Transverse colon (tissue), 4 donors: Measurements from ENCODE around the gene EHF. TPM values are rescaled to one million over a fixed set of nuclear protein-coding genes. Genes with fewer than 3 reads are reported as not detected.

Source experiments
- DNase-seq: peaks from one replicate; pipeline ENCODE4 v3.0.0-alpha.2; 2019
- H3K27ac ChIP-seq, 4 donors: fragments of 200-600 bp; sonication (generic); 2 replicates each; pipeline ENCODE4 v1.5.1; 2016 to 2018; ENCODE audit warnings: inconsistent platforms in 4 of 4
- H3K27me3 ChIP-seq: fragments of 200-600 bp; sonication (generic); 2 replicates; pipeline ENCODE4 v1.5.1; 2017; ENCODE audit warnings: inconsistent platforms
- H3K36me3 ChIP-seq, 4 donors: fragments of 200-600 bp; sonication (generic); 2 replicates each; pipeline ENCODE4 v1.5.1; 2017 to 2019; ENCODE audit warnings: inconsistent platforms in 4 of 4
- H3K4me1 ChIP-seq, 4 donors: fragments of 200-600 bp; sonication (generic); 2 replicates each; pipeline ENCODE4 v1.5.1; 2017 to 2020; ENCODE audit warnings: inconsistent platforms in 4 of 4
- H3K4me3 ChIP-seq, 4 donors: fragments of 200-600 bp; sonication (generic); 1 replicate in 1 of 4; 2 replicates in 3 of 4; pipeline versions ENCODE4 v1.5.1 to v1.6.1; 2017 to 2019; ENCODE audit warnings: inconsistent platforms in 4 of 4
- H3K9me3 ChIP-seq, 2 donors: fragments of 200-600 bp; sonication (generic); 2 replicates each; pipeline ENCODE4 v1.5.1; 2017 to 2019; ENCODE audit warnings: inconsistent platforms in 2 of 2
- CTCF ChIP-seq, 5 experiments: fragments of 200-600 bp in 3 of 5; fragments of 450-650 bp in 2 of 5; sonication (generic) in 3 of 5; IDR thresholded peaks; 1 replicate in 2 of 5; 2 replicates in 3 of 5; pipeline ENCODE4 v1.5.1; 2016 to 2017; ENCODE audit warnings: antibody characterized with exemption in 5 of 5, inconsistent platforms in 3 of 5, mild to moderate bottlenecking in 2 of 5, moderate library complexity in 1 of 5
- EP300 ChIP-seq: sonication (generic); formaldehyde crosslinking; IDR thresholded peaks from one replicate; pipeline ENCODE4 v1.6.1; 2017; ENCODE audit warnings: antibody characterized with exemption, low read depth
- POLR2A ChIP-seq: fragments of 450-650 bp; IDR thresholded peaks from one replicate; pipeline ENCODE4 v1.6.1; 2016; ENCODE audit warnings: antibody characterized with exemption, mild to moderate bottlenecking, moderate library complexity
- POLR2AphosphoS5 ChIP-seq, 3 donors: sonication (generic); formaldehyde crosslinking; IDR thresholded peaks; one replicate each; pipeline ENCODE4 v1.6.1; 2016; ENCODE audit warnings: antibody characterized with exemption in 3 of 3
- WGBS, 2 donors: methylation state at CpG; one replicate each; pipeline ENCODE4 v1.1.5; 2018; ENCODE audit warnings: low coverage in 1 of 2; 5-methylcytosine and 5-hydroxymethylcytosine counted together
- in situ Hi-C, 4 donors: fragments of 200-750 bp; cut with MboI; loops; one replicate each; pipeline versions ENCODE4 v1.15.0 to v1.15.1; 2017; ENCODE audit warnings: low sequenced_read_pairs in 3 of 4, low pct_ligation_motif_present in 1 of 4, low pct_unique_long_range_greater_than_20kb in 1 of 4
- intact Hi-C: fragments of 100-400 bp; cut with DNase I; formaldehyde crosslinking; loops from one replicate; pipeline ENCODE4 v1.15.1; 2023; ENCODE audit warnings: low total_unique reads
- total RNA-seq, 4 donors: library from RNA; depleted of rRNA; stranded (reverse); fragments of >200 nt; gene quantifications; one replicate each; pipeline ENCODE4 v1.1.0, GENCODE V29; 2016

Gene EHF
- total RNA-seq, 4 donors from 2014 or later, result 206 to 406 (median 262) TPM

GRCh38 chr11:34676227-34676626 lies 55.3 kb downstream of the EHF start:
- WGBS, 2 donors, result 63 to 75% methylated on average over 1 of the region's 1 CpG
- H3K27ac ChIP-seq, result no peak overlapping the region
- DNase-seq, result no peak
- no peaks in the 10 kb centered on the region for H3K36me3 ChIP-seq
- H3K27me3 ChIP-seq, result no peaks in the 10 kb centered on the region
- no peak overlapping the region for H3K4me3 ChIP-seq
- intact Hi-C loops (no loop called here), in situ Hi-C loops (no loop called here)
- no peaks in the 10 kb centered on the region for H3K9me3 ChIP-seq
- TF ChIP-seq POLR2A, result no peak
- no peak for TF ChIP-seq EP300
- no peak for TF ChIP-seq CTCF (IDR thresholded peaks at IDR 0.05)
- no peak for TF ChIP-seq POLR2AphosphoS5 (IDR thresholded peaks at IDR 0.05)
- H3K4me1 ChIP-seq, result no peaks in the 10 kb centered on the region

GRCh38 chr11:34679681-34680080 lies 58.8 kb downstream of the EHF start:
- Histone ChIP-seq H3K9me3 (no peaks in the 10 kb centered on the region), H3K4me1 (no peaks in the 10 kb centered on the region), H3K27me3 (no peaks in the 10 kb centered on the region), H3K4me3 (no peak overlapping the region), H3K36me3 (no peaks in the 10 kb centered on the region), H3K27ac (no peak overlapping the region)
- TF ChIP-seq CTCF (IDR thresholded peaks at IDR 0.05) (no peak), EP300 (no peak), POLR2AphosphoS5 (IDR thresholded peaks at IDR 0.05) (no peak), POLR2A (no peak)
- in situ Hi-C loops, result no loop called here
- DNase-seq, result no peak
- whole genome bisulfite sequencing, 2 donors, result 79% methylated on average over 1 of the region's 1 CpG; no CpG with 5 or more reads in 1 of the 2 donors
- intact Hi-C loops, result no loop called here

GRCh38 chr11:34680206-34680605 lies 59.3 kb downstream of the EHF start:
- Histone ChIP-seq H3K36me3 (no peaks in the 10 kb centered on the region), H3K4me3 (no peak overlapping the region), H3K27ac (no peak overlapping the region), H3K4me1 (no peaks in the 10 kb centered on the region), H3K27me3 (no peaks in the 10 kb centered on the region), H3K9me3 (no peaks in the 10 kb centered on the region)
- 62 to 88% methylated on average over 1 of the region's 1 CpG for WGBS, 2 donors
- DNase-seq, result no peak
- no peak for TF ChIP-seq EP300
- TF ChIP-seq POLR2A, result no peak
- TF ChIP-seq CTCF (IDR thresholded peaks at IDR 0.05), result no peak
- intact Hi-C loops, result no loop called here
- in situ Hi-C loops, result no loop called here

- Histone ChIP-seq H3K4me3 (no peak overlapping the region), H3K27me3 (no peaks in the 10 kb centered on the region), H3K4me1 (no peaks in the 10 kb centered on the region), H3K27ac (no peak overlapping the region), H3K9me3 (no peaks in the 10 kb centered on the region), H3K36me3 (no peaks in the 10 kb centered on the region)
- DNase-seq, result no peak
- no peak for TF ChIP-seq POLR2AphosphoS5 (IDR thresholded peaks at IDR 0.05)
- TF ChIP-seq CTCF (IDR thresholded peaks at IDR 0.05), result no peak
- TF ChIP-seq POLR2A, result no peak
- TF ChIP-seq EP300, result no peak
- 81 to 87% methylated on average over 3 to 5 of the region's 5 CpGs for WGBS, 2 donors
- intact Hi-C loops (no loop called here), in situ Hi-C loops (no loop called here)
Measured at GRCh38 chr11:34680918-34681586, 60.2 kb downstream of the EHF start.
